ENCODE results near the gene TBK1.

DNA sequence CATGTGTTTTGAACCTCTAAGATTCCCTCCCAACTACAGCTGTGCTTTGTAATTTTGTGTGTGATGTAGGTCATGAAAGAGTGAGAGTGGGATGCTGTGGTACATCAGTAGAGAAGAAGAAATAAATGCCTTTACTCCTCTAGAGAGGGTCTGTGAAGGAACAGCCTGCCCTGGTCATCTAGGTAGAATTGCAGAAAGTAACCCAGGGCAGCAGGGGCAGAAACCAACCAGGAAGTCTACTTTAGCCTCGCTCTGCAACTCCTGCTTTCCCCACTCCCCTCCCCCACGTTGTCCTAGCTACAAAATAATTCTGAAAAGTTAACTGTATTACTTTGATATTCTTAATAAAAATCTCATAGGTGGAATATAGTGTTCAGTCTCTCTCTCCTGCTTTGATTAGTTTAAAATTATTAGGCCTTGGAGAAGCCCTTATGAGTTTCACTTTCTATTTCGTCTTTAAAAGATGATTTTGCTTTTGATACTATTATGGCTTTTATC lies 7.5 kb downstream of the TBK1 start:
- TF ChIP-seq, protein P1, sequence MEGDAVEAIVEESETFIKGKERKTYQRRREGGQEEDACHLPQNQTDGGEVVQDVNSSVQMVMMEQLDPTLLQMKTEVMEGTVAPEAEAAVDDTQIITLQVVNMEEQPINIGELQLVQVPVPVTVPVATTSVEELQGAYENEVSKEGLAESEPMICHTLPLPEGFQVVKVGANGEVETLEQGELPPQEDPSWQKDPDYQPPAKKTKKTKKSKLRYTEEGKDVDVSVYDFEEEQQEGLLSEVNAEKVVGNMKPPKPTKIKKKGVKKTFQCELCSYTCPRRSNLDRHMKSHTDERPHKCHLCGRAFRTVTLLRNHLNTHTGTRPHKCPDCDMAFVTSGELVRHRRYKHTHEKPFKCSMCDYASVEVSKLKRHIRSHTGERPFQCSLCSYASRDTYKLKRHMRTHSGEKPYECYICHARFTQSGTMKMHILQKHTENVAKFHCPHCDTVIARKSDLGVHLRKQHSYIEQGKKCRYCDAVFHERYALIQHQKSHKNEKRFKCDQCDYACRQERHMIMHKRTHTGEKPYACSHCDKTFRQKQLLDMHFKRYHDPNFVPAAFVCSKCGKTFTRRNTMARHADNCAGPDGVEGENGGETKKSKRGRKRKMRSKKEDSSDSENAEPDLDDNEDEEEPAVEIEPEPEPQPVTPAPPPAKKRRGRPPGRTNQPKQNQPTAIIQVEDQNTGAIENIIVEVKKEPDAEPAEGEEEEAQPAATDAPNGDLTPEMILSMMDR (IDR thresholded peaks at IDR 0.05; ENCODE audit: low read length), result no peak
- no peak for TF ChIP-seq EZH2 (IDR thresholded peaks at IDR 0.05; ENCODE audit: borderline replicate concordance, low read length)
